ENCODE results near the gene USP34.

Gene USP34

DNA sequence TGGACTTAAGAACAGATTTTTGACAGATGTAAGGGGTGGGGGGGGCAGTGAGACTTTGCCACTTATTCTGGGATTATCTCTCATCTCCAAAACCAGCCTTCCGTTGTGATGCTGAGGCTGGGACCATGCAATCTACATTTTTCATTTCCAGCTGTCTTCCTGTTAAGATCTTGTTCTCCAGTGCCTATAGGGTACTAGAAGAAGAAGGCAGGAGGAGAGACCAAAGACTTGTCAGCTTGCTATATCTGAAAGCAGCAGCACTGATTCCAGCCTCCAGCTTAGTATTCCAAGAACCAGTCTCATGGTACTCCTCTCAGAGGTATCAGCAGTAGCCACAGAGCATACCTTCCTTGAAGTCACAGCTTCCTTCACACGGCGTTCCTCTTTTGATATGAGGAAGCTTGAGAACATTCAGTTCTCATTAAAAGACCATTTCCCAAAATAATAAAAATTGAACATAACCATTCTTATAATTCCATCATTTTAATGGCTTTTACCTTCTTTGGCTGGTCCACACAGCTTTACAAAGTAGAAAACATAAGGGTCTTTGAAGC is 49.8 kb downstream of the USP34 start:
- Histone ChIP-seq H2BK5ac (ENCODE audit: low read depth, low read length, poor library complexity, severe bottlenecking) (no peak overlapping the region), H2BK120ac (ENCODE audit: low read depth, low read length) (no peak overlapping the region), H3K18ac (ENCODE audit: low read depth in 1 of 2, low read length in 2 of 2) (no peak overlapping the region), H3K79me1 (replicated peaks; ENCODE audit: low read length, poor library complexity, severe bottlenecking) (peaks cover 5% of the 10 kb centered on the region), H3K36me3 (ENCODE audit: control insufficient read depth in 1 of 2, insufficient read depth in 2 of 2, low read depth in 1 of 2, low read length in 2 of 2) (peaks cover 7 to 27% of the 10 kb centered on the region in 2 experiments), H4K8ac (ENCODE audit: low read length) (no peak overlapping the region), H2BK12ac (ENCODE audit: low read length in 2 of 2) (no peak overlapping the region), H3K27ac (ENCODE audit: low read length, poor library complexity, severe bottlenecking) (no peak overlapping the region), H2BK15ac (ENCODE audit: low read depth, poor library complexity, severe bottlenecking) (no peak overlapping the region), H3K4me1 (ENCODE audit: control insufficient read depth, insufficient read depth, low read depth, low read length) (peaks cover 6% of the 10 kb centered on the region), H4K91ac (ENCODE audit: low read length) (no peak overlapping the region), H3K14ac (ENCODE audit: low read length in 2 of 2) (no peak overlapping the region), H2AFZ (ENCODE audit: low read depth, low read length) (no peak overlapping the region), H3K23ac (ENCODE audit: low read length in 2 of 2) (no peak overlapping the region), H3K4me2 (ENCODE audit: low read length, poor library complexity, severe bottlenecking) (no peak overlapping the region), H3K9ac (ENCODE audit: low read length) (no peak overlapping the region), H3K4me3 (ENCODE audit: insufficient read depth in 1 of 2, low read depth in 1 of 2, low read length in 2 of 2) (no peak overlapping the region), H2AK5ac (ENCODE audit: low read length, severe bottlenecking) (no peak overlapping the region), H3K4ac (ENCODE audit: low read depth in 1 of 2, low read length in 2 of 2) (no peak overlapping the region), H3K27me3 (ENCODE audit: control insufficient read depth in 1 of 2, insufficient read depth in 1 of 2, low read length in 2 of 2) (no peaks in the 10 kb centered on the region), H3K9me3 (ENCODE audit: control insufficient read depth, low read length) (no peaks in the 10 kb centered on the region)
- no peak for DNase-seq
- WGBS: 100% methylated on average over 2 of the region's 3 CpGs

DNA sequence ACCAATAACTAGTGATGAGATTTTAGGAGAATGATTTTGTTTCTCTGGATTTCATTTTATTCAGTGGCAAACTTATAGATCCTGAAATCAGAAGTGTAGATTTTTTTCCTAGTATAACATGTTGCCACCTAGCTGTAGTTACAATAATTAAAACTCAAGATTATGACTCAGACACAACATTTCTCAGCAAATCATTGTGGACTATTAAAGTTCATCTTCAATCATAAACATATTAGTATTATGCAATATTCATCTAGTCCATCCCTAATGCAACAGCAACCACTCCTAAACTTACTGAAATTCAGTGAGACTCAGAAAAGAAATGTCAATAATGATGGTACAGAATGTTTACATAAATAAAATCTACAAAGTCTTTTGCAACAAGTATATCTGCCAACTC is 51.3 kb downstream of the USP34 start:
- Histone ChIP-seq H2AK5ac (ENCODE audit: low read length, severe bottlenecking) (no peak overlapping the region), H3K4me1 (ENCODE audit: control insufficient read depth, insufficient read depth, low read depth, low read length) (peaks cover 3% of the 10 kb centered on the region), H3K4me3 (ENCODE audit: insufficient read depth in 1 of 2, low read depth in 1 of 2, low read length in 2 of 2) (no peak overlapping the region), H2BK12ac (ENCODE audit: low read length in 2 of 2) (no peak overlapping the region), H3K4me2 (ENCODE audit: low read length, poor library complexity, severe bottlenecking) (no peak overlapping the region), H3K4ac (ENCODE audit: low read depth in 1 of 2, low read length in 2 of 2) (no peak overlapping the region), H2BK120ac (ENCODE audit: low read depth, low read length) (no peak overlapping the region), H2BK5ac (ENCODE audit: low read depth, low read length, poor library complexity, severe bottlenecking) (no peak overlapping the region), H3K36me3 (ENCODE audit: control insufficient read depth in 1 of 2, insufficient read depth in 2 of 2, low read depth in 1 of 2, low read length in 2 of 2) (peaks cover 7 to 29% of the 10 kb centered on the region in 2 experiments), H3K9ac (ENCODE audit: low read length) (no peak overlapping the region), H3K23ac (ENCODE audit: low read length in 2 of 2) (no peak overlapping the region), H3K9me3 (ENCODE audit: control insufficient read depth, low read length) (no peaks in the 10 kb centered on the region), H2BK15ac (ENCODE audit: low read depth, poor library complexity, severe bottlenecking) (no peak overlapping the region), H3K14ac (ENCODE audit: low read length in 2 of 2) (no peak overlapping the region), H3K18ac (ENCODE audit: low read depth in 1 of 2, low read length in 2 of 2) (no peak overlapping the region), H3K27ac (ENCODE audit: low read length, poor library complexity, severe bottlenecking) (no peak overlapping the region), H3K27me3 (ENCODE audit: control insufficient read depth in 1 of 2, insufficient read depth in 1 of 2, low read length in 2 of 2) (no peaks in the 10 kb centered on the region), H4K8ac (ENCODE audit: low read length) (no peak overlapping the region), H4K91ac (ENCODE audit: low read length) (no peak overlapping the region), H2AFZ (ENCODE audit: low read depth, low read length) (no peak overlapping the region), H3K79me1 (replicated peaks; ENCODE audit: low read length, poor library complexity, severe bottlenecking) (peaks cover 9% of the 10 kb centered on the region)
- no peak for DNase-seq

- Histone ChIP-seq H2AFZ (ENCODE audit: low read depth, low read length) (no peak overlapping the region), H3K4me3 (ENCODE audit: insufficient read depth in 1 of 2, low read depth in 1 of 2, low read length in 2 of 2) (no peak overlapping the region), H3K27ac (ENCODE audit: low read length, poor library complexity, severe bottlenecking) (no peak overlapping the region), H3K14ac (ENCODE audit: low read length in 2 of 2) (no peak overlapping the region), H2AK5ac (ENCODE audit: low read length, severe bottlenecking) (no peak overlapping the region), H3K36me3 (ENCODE audit: control insufficient read depth in 1 of 2, insufficient read depth in 2 of 2, low read depth in 1 of 2, low read length in 2 of 2) (peaks cover 7 to 32% of the 10 kb centered on the region in 2 experiments), H2BK5ac (ENCODE audit: low read depth, low read length, poor library complexity, severe bottlenecking) (no peak overlapping the region), H3K9me3 (ENCODE audit: control insufficient read depth, low read length) (no peaks in the 10 kb centered on the region), H3K27me3 (ENCODE audit: control insufficient read depth in 1 of 2, insufficient read depth in 1 of 2, low read length in 2 of 2) (no peaks in the 10 kb centered on the region), H4K91ac (ENCODE audit: low read length) (no peak overlapping the region), H2BK12ac (ENCODE audit: low read length in 2 of 2) (no peak overlapping the region), H2BK120ac (ENCODE audit: low read depth, low read length) (no peak overlapping the region), H3K18ac (ENCODE audit: low read depth in 1 of 2, low read length in 2 of 2) (no peak overlapping the region), H3K79me1 (replicated peaks; ENCODE audit: low read length, poor library complexity, severe bottlenecking) (peaks cover 12% of the 10 kb centered on the region), H4K8ac (ENCODE audit: low read length) (no peak overlapping the region), H3K23ac (ENCODE audit: low read length in 2 of 2) (no peak overlapping the region), H2BK15ac (ENCODE audit: low read depth, poor library complexity, severe bottlenecking) (no peak overlapping the region), H3K4ac (ENCODE audit: low read depth in 1 of 2, low read length in 2 of 2) (no peak overlapping the region), H3K4me2 (ENCODE audit: low read length, poor library complexity, severe bottlenecking) (no peak overlapping the region), H3K4me1 (ENCODE audit: control insufficient read depth, insufficient read depth, low read depth, low read length) (peaks cover 3% of the 10 kb centered on the region), H3K9ac (ENCODE audit: low read length) (no peak overlapping the region)
- DNase-seq: no peak
- WGBS: 94% methylated on average over 5 of the region's 5 CpGs
Observed at GRCh38 chr2:61419129-61419528, 51.8 kb downstream of the USP34 start.

DNA sequence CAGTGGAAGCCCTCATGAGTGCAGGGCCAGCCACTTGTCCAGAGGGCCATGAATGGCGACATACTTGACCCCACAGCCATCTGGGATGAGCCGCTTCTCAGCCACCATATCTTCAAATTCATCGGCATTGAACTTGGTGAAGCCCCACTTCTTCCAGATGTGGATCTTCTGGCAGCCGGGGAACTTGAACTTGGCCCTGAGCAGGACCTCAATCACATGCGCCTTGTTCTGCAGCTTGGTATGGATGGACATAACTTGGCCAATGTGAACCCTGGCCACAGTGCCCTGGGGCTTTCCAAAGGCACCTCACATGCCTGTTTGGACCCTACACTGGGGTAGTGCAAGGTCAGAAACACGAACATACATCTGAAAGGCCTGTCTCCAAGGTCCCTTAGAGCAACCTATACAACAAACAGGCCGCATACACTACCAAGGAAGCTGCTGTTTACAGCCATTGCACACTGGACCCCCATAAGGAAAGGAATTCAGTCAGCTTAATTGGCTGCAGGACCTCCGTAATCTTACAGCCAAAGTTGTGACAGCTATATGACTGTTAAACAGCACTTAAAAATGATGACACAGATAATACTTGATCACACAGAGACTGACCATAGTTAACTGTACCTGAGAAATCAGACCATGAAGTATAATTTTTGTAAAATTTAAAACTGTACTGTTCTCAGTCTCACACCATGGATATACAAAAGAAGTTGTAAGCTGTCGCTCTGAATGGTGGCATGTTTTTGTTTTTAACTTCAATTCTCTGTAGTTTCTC is 53.8 kb downstream of the USP34 start:
- H2BK12ac ChIP-seq (ENCODE audit: low read length in 2 of 2): no peak overlapping the region

More for the DNA sequence above, 53.8 kb downstream of the USP34 start:
- no peak overlapping the region for H2AK5ac ChIP-seq (ENCODE audit: low read length, severe bottlenecking)
- H3K18ac ChIP-seq (ENCODE audit: low read depth in 1 of 2, low read length in 2 of 2): no peak overlapping the region
- no peak overlapping the region for H2BK15ac ChIP-seq (ENCODE audit: low read depth, poor library complexity, severe bottlenecking)
- no peak overlapping the region for H4K91ac ChIP-seq (ENCODE audit: low read length)
- no peak overlapping the region for H3K27ac ChIP-seq (ENCODE audit: low read length, poor library complexity, severe bottlenecking)
- no peak for DNase-seq
- no peak overlapping the region for H4K8ac ChIP-seq (ENCODE audit: low read length)
- no peak overlapping the region for H3K4me3 ChIP-seq (ENCODE audit: insufficient read depth in 1 of 2, low read depth in 1 of 2, low read length in 2 of 2)
- 92% methylated on average over 8 of the region's 9 CpGs for WGBS
- no peak overlapping the region for H3K9ac ChIP-seq (ENCODE audit: low read length)
- no peak overlapping the region for H3K4ac ChIP-seq (ENCODE audit: low read depth in 1 of 2, low read length in 2 of 2)
- peaks cover 2% of the 10 kb centered on the region for H3K4me1 ChIP-seq (ENCODE audit: control insufficient read depth, insufficient read depth, low read depth, low read length)
- H3K36me3 ChIP-seq (ENCODE audit: control insufficient read depth in 1 of 2, insufficient read depth in 2 of 2, low read depth in 1 of 2, low read length in 2 of 2): peaks cover 7 to 32% of the 10 kb centered on the region in 2 experiments
- H3K27me3 ChIP-seq (ENCODE audit: control insufficient read depth in 1 of 2, insufficient read depth in 1 of 2, low read length in 2 of 2): no peaks in the 10 kb centered on the region
- no peaks in the 10 kb centered on the region for H3K9me3 ChIP-seq (ENCODE audit: control insufficient read depth, low read length)
- no peak overlapping the region for H3K4me2 ChIP-seq (ENCODE audit: low read length, poor library complexity, severe bottlenecking)
- H2BK120ac ChIP-seq (ENCODE audit: low read depth, low read length): no peak overlapping the region
- no peak overlapping the region for H3K23ac ChIP-seq (ENCODE audit: low read length in 2 of 2)
- H3K14ac ChIP-seq (ENCODE audit: low read length in 2 of 2): no peak overlapping the region
- no peak overlapping the region for H2AFZ ChIP-seq (ENCODE audit: low read depth, low read length)
- peaks cover 12% of the 10 kb centered on the region for H3K79me1 ChIP-seq (replicated peaks; ENCODE audit: low read length, poor library complexity, severe bottlenecking)
- H2BK5ac ChIP-seq (ENCODE audit: low read depth, low read length, poor library complexity, severe bottlenecking): no peak overlapping the region

All from mesenchymal stem cell (in vitro differentiated cells and primary cell).